ENCODE data around the gene LRRK1. TPM values are rescaled to one million over a fixed set of nuclear protein-coding genes. Genes with fewer than 3 reads are reported as not detected.

LRRK1 gene
- total RNA-seq, 4 donors from 2014 or later, result 52.7 to 107 (median 82.7) TPM

DNA sequence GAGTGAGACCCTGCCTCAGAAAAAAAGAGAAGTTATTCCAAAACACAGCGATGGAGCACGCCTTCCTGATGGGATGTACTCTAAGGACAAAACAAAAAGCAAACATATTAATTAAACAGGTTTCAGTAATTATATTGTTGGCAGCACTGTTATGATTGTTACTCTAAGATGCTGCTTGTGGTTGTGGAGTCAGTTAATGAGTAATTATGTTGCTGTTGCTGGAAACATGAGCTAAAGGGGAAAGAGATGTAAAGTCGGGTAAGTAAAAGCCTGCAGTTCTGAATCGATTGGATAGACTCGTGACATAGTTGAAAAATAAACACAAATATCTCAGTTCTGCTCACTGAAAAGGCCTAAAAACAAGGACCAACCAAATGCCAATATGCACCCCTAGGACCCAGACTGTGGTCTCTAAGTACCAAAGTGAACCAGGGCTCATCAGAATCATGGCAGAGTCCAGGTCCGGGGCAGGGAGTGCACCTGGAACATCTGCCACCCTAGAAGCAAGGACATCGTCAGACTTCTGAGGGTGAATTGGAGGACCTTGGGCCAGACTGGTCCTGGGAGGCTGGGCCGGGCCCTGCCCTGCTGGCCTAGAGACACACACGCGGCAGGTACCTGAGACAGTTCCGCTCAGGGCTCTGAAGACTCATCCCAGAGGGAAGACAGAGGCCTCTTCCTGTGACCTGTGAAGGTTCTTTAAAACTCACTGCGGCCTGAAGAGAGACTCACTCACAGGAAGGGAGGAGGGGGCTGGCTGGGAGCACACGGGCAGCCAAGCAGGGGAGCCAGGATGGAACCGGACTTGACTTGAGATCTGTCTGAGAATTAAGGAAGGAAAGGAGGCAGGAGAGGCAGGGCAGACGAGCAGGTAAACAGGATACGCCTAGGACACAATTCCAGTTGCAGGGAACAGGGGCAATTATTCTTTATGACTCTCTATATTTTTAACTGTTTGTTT lies 140.5 kb downstream of the LRRK1 start:
- no peak for TF ChIP-seq EP300 (IDR thresholded peaks at IDR 0.05; ENCODE audit: low read depth)
- 59 to 69% methylated on average over 9 to 16 of the region's 16 CpGs for WGBS, 2 donors (ENCODE audit: low coverage in 1 of 2)
- in situ Hi-C loops (cut with MboI; ENCODE audit: low pct_ligation_motif_present in 1 of 4, low pct_unique_long_range_greater_than_20kb in 1 of 4, low sequenced_read_pairs in 3 of 4), result no loop called here
- intact Hi-C loops (cut with DNase I; ENCODE audit: low total_unique reads), result no loop called here
- Histone ChIP-seq H3K27ac (peak overlapping the region in 3 of 4 donors; percentile 13 to 44 (median 16)), H3K4me3 (no peak overlapping the region), H3K9me3 (no peaks in the 10 kb centered on the region), H3K36me3 (peaks cover 0 to 39% (median 16%) of the 10 kb centered on the region in 4 donors), H3K27me3 (no peaks in the 10 kb centered on the region), H3K4me1 (peaks cover 0 to 9% (median 0%) of the 10 kb centered on the region in 4 donors)
- no peak for DNase-seq

DNA sequence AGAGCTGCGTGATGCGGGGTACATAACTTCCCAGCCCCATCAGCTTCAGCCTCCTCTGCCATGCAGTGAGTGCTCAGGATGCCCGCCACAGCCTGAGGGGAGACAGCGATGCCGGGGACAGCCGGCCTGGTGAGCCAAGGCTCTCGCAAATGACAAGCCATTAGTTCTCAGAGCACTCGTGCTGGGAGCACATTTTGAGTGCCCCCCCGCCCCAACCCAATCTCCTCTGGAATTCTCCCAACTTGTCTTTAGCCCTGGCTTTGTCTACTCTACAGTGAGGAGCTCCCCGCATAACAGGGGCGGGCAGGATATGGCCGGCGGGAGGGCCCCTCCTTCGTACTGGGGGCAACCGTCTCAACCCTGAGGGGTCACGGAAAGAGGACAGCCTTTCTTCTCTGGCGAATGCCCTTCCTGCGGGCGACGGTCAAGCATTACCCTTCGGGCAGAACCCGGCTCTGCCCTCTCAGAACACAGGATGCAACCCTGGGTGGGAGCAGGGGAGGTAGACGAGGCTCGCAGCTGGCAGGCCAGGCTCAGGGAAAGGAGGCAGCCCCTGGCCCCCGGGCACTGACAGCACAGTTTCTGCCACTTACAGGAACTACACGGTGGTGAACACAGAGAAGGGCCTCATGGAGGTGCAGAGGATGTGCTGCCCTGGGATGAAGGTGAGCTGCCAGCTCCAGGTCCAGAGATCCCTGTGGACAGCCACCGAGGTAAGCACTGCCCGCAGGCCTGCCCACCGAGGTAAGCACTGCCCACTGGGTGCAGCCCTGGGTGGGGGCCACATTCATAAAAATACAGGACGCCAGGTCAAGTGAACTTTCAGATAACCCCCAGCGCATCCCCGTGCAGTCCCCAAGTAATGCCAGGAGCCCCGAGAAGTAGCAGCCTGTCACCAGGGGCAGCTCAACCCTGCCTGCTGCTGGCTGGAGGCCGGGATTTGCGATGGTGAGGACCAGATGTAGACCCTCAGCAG lies 141.7 kb downstream of the LRRK1 start:
- WGBS, 2 donors (ENCODE audit: low coverage in 1 of 2), result 89 to 100% methylated on average over 2 to 35 of the region's 35 CpGs
- Histone ChIP-seq H3K9me3 (no peaks in the 10 kb centered on the region), H3K36me3 (peaks cover 0 to 34% (median 11%) of the 10 kb centered on the region in 4 donors), H3K4me1 (peaks cover 0 to 9% (median 0%) of the 10 kb centered on the region in 4 donors), H3K4me3 (no peak overlapping the region), H3K27me3 (no peaks in the 10 kb centered on the region), H3K27ac (no peak overlapping the region)
- intact Hi-C loops (cut with DNase I; ENCODE audit: low total_unique reads) (no loop called here), in situ Hi-C loops (cut with MboI; ENCODE audit: low pct_ligation_motif_present in 1 of 4, low pct_unique_long_range_greater_than_20kb in 1 of 4, low sequenced_read_pairs in 3 of 4) (no loop called here)
- peak; percentile 4 for DNase-seq
- TF ChIP-seq, protein P1, sequence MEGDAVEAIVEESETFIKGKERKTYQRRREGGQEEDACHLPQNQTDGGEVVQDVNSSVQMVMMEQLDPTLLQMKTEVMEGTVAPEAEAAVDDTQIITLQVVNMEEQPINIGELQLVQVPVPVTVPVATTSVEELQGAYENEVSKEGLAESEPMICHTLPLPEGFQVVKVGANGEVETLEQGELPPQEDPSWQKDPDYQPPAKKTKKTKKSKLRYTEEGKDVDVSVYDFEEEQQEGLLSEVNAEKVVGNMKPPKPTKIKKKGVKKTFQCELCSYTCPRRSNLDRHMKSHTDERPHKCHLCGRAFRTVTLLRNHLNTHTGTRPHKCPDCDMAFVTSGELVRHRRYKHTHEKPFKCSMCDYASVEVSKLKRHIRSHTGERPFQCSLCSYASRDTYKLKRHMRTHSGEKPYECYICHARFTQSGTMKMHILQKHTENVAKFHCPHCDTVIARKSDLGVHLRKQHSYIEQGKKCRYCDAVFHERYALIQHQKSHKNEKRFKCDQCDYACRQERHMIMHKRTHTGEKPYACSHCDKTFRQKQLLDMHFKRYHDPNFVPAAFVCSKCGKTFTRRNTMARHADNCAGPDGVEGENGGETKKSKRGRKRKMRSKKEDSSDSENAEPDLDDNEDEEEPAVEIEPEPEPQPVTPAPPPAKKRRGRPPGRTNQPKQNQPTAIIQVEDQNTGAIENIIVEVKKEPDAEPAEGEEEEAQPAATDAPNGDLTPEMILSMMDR (IDR thresholded peaks at IDR 0.05), result no peak
- TF ChIP-seq POLR2AphosphoS5 (IDR thresholded peaks at IDR 0.05) (no peak), POLR2A (IDR thresholded peaks at IDR 0.05) (no peak), EP300 (IDR thresholded peaks at IDR 0.05; ENCODE audit: low read depth) (no peak)

DNA sequence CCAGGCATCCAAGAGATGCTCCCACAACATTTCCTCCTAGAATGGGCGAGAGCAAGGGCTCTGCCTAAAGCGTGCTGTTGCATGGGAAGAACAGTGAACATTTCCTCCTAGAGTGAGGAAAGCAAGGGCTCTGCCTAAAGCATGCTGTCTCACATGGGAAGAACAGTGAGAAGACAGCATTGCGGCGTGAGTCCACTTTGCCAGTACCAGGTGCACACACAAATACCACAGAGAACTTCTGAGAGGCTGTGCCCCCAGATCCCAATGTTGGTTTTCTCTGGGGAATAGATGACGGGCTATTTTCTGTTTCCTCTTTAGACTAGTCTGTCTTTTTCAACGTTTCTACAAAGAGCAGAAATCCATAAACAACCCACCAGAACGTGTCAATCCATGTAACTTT lies 142.9 kb downstream of the LRRK1 start:
- intact Hi-C loops (cut with DNase I; ENCODE audit: low total_unique reads), result no loop called here
- peaks cover 0 to 37% (median 9%) of the 10 kb centered on the region in 4 donors for H3K36me3 ChIP-seq

DNA sequence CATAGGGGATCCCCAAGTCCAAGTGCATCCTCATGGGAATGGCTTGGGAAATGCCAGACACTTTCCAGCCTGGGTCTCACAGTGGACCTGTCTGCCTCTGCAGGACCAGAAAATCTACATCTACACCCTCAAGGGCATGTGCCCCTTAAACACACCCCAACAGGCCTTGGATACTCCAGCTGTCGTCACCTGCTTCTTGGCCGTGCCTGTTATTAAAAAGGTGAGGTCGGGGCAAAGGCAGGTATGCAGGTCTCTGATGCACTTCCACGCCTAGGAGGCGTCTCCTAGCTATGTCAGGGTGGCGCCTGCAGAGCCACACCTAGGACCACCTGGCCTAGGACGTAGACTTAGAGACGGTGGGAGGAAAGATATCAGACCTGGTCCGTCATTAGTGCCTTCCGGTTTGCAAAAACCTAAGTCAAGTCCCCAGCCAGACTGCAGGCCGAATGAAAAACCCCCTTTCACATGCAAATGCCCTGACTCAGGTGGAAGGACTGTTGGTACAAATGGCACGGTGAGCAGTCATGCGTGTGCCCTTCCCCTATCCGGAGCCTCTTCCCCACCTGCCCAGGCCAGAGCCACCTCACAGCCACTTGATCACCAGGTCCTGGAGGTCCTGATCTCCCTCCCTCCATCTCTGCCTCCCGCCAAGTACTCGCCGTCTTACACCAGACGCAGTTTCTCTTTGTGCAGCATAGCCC lies 143.5 kb downstream of the LRRK1 start:
- peaks cover 0 to 34% (median 7%) of the 10 kb centered on the region in 4 donors for H3K36me3 ChIP-seq
- DNase-seq, result peak; percentile 18
- H3K9me3 ChIP-seq, result no peaks in the 10 kb centered on the region
- no peaks in the 10 kb centered on the region for H3K27me3 ChIP-seq
- no peak overlapping the region for H3K27ac ChIP-seq
- 84% methylated on average over 18 of the region's 18 CpGs; no CpG with 5 or more reads in 1 of the 2 donors for WGBS, 2 donors (ENCODE audit: low coverage in 1 of 2)
- peaks cover 0 to 9% (median 0%) of the 10 kb centered on the region in 4 donors for H3K4me1 ChIP-seq
- intact Hi-C loops (cut with DNase I; ENCODE audit: low total_unique reads) (no loop called here), in situ Hi-C loops (cut with MboI; ENCODE audit: low pct_ligation_motif_present in 1 of 4, low pct_unique_long_range_greater_than_20kb in 1 of 4, low sequenced_read_pairs in 3 of 4) (no loop called here)
- no peak overlapping the region for H3K4me3 ChIP-seq
- TF ChIP-seq POLR2AphosphoS5 (IDR thresholded peaks at IDR 0.05) (no peak), EP300 (IDR thresholded peaks at IDR 0.05; ENCODE audit: low read depth) (no peak), POLR2A (IDR thresholded peaks at IDR 0.05) (no peak)
- TF ChIP-seq, protein P1 (IDR thresholded peaks at IDR 0.05), result no peak

More for the DNA sequence above, 142.9 kb downstream of the LRRK1 start:
- Histone ChIP-seq H3K4me3 (no peak overlapping the region), H3K27me3 (no peaks in the 10 kb centered on the region), H3K27ac (no peak overlapping the region), H3K4me1 (peaks cover 0 to 9% (median 0%) of the 10 kb centered on the region in 4 donors), H3K9me3 (no peaks in the 10 kb centered on the region)
- WGBS, 2 donors (ENCODE audit: low coverage in 1 of 2), result 70 to 73% methylated on average over 5 to 7 of the region's 7 CpGs
- no peak for DNase-seq
- in situ Hi-C loops (cut with MboI; ENCODE audit: low pct_ligation_motif_present in 1 of 4, low pct_unique_long_range_greater_than_20kb in 1 of 4, low sequenced_read_pairs in 3 of 4), result no loop called here
- TF ChIP-seq, protein P1 (IDR thresholded peaks at IDR 0.05), result no peak
- TF ChIP-seq POLR2AphosphoS5 (IDR thresholded peaks at IDR 0.05), result no peak
- TF ChIP-seq EP300 (IDR thresholded peaks at IDR 0.05; ENCODE audit: low read depth), result no peak
- no peak for TF ChIP-seq POLR2A (IDR thresholded peaks at IDR 0.05)

Measured in transverse colon (tissue), 4 donors.